ENCODE results near the gene COBL.

Gene COBL

GRCh38 chr7:51229106-51229537 lies 87.5 kb downstream of the COBL start:
- Histone ChIP-seq H3K9me3 (ENCODE audit: insufficient read depth, low read depth, low read length) (no peaks in the 10 kb centered on the region), H3K36me3 (ENCODE audit: insufficient read depth, low read length) (no peaks in the 10 kb centered on the region), H3K4me2 (ENCODE audit: low read depth, low read length, poor library complexity, severe bottlenecking) (no peak overlapping the region), H4K20me1 (ENCODE audit: insufficient read depth, low read length, poor library complexity, severe bottlenecking) (no peaks in the 10 kb centered on the region), H3K79me2 (ENCODE audit: insufficient read depth, low read length) (no peaks in the 10 kb centered on the region), H3K4me3 (ENCODE audit: low read length, poor library complexity, severe bottlenecking) (no peak overlapping the region), H3F3A (ENCODE audit: low read depth) (no peaks in the 10 kb centered on the region), H2AFZ (ENCODE audit: low read length) (no peak overlapping the region), H3K9ac (ENCODE audit: low read depth, low read length, poor library complexity, severe bottlenecking) (no peak overlapping the region), H3K27me3 (ENCODE audit: insufficient read depth, low read length, poor library complexity, severe bottlenecking) (no peaks in the 10 kb centered on the region), H3K9me2 (replicated peaks; ENCODE audit: low read depth, low read length) (no peaks in the 10 kb centered on the region), H3K4me1 (ENCODE audit: insufficient read depth, low read length, poor library complexity, severe bottlenecking) (no peaks in the 10 kb centered on the region)
- TF ChIP-seq, protein P1, sequence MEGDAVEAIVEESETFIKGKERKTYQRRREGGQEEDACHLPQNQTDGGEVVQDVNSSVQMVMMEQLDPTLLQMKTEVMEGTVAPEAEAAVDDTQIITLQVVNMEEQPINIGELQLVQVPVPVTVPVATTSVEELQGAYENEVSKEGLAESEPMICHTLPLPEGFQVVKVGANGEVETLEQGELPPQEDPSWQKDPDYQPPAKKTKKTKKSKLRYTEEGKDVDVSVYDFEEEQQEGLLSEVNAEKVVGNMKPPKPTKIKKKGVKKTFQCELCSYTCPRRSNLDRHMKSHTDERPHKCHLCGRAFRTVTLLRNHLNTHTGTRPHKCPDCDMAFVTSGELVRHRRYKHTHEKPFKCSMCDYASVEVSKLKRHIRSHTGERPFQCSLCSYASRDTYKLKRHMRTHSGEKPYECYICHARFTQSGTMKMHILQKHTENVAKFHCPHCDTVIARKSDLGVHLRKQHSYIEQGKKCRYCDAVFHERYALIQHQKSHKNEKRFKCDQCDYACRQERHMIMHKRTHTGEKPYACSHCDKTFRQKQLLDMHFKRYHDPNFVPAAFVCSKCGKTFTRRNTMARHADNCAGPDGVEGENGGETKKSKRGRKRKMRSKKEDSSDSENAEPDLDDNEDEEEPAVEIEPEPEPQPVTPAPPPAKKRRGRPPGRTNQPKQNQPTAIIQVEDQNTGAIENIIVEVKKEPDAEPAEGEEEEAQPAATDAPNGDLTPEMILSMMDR (conservative IDR thresholded peaks at IDR 0.05; ENCODE audit: low read length) = no peak
- TF ChIP-seq EZH2phosphoT487 (IDR thresholded peaks at IDR 0.05; ENCODE audit: borderline replicate concordance) = no peak

GRCh38 chr7:51228386-51228958 lies 88.1 kb downstream of the COBL start:
- H3K36me3 ChIP-seq (ENCODE audit: insufficient read depth, low read length) = no peaks in the 10 kb centered on the region
- no peaks in the 10 kb centered on the region for H3K27me3 ChIP-seq (ENCODE audit: insufficient read depth, low read length, poor library complexity, severe bottlenecking)
- H3K9me3 ChIP-seq (ENCODE audit: insufficient read depth, low read depth, low read length) = no peaks in the 10 kb centered on the region
- H3K4me2 ChIP-seq (ENCODE audit: low read depth, low read length, poor library complexity, severe bottlenecking) = no peak overlapping the region
- H2AFZ ChIP-seq (ENCODE audit: low read length) = no peak overlapping the region
- H4K20me1 ChIP-seq (ENCODE audit: insufficient read depth, low read length, poor library complexity, severe bottlenecking) = no peaks in the 10 kb centered on the region
- H3K4me3 ChIP-seq (ENCODE audit: low read length, poor library complexity, severe bottlenecking) = no peak overlapping the region
- no peaks in the 10 kb centered on the region for H3F3A ChIP-seq (ENCODE audit: low read depth)
- H3K79me2 ChIP-seq (ENCODE audit: insufficient read depth, low read length) = no peaks in the 10 kb centered on the region
- H3K9me2 ChIP-seq (replicated peaks; ENCODE audit: low read depth, low read length) = no peaks in the 10 kb centered on the region
- H3K9ac ChIP-seq (ENCODE audit: low read depth, low read length, poor library complexity, severe bottlenecking) = no peak overlapping the region
- no peaks in the 10 kb centered on the region for H3K4me1 ChIP-seq (ENCODE audit: insufficient read depth, low read length, poor library complexity, severe bottlenecking)
- TF ChIP-seq, protein P1 (conservative IDR thresholded peaks at IDR 0.05; ENCODE audit: low read length) = no peak
- no peak for TF ChIP-seq EZH2phosphoT487 (IDR thresholded peaks at IDR 0.05; ENCODE audit: borderline replicate concordance)

DNA sequence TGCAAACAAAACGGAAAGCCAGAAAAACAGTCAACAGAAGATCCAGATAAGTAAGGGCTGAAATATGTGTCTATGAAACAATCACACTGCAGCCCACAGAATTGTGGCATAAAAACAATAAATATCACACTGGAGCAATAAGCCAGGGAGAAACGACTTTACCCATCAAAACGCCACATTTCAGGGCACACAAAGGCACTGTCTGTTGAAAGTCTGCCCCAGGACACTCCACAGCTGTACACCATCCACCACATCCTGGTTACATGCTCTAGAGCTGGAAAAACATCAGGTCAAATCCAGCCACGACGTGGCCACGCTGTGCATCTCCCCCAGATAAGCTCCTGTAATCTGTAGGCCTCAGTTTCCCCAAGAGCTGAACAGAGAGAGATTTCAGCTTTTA lies 88.7 kb downstream of the COBL start:
- H3F3A ChIP-seq (ENCODE audit: low read depth) = no peaks in the 10 kb centered on the region
- TF ChIP-seq EZH2phosphoT487 (IDR thresholded peaks at IDR 0.05; ENCODE audit: borderline replicate concordance) = no peak
- TF ChIP-seq, protein P1 (conservative IDR thresholded peaks at IDR 0.05; ENCODE audit: low read length) = no peak
- H2AFZ ChIP-seq (ENCODE audit: low read length) = no peak overlapping the region
- H3K36me3 ChIP-seq (ENCODE audit: insufficient read depth, low read length) = no peaks in the 10 kb centered on the region
- H3K4me1 ChIP-seq (ENCODE audit: insufficient read depth, low read length, poor library complexity, severe bottlenecking) = no peaks in the 10 kb centered on the region
- H3K4me2 ChIP-seq (ENCODE audit: low read depth, low read length, poor library complexity, severe bottlenecking) = no peak overlapping the region
- no peak overlapping the region for H3K4me3 ChIP-seq (ENCODE audit: low read length, poor library complexity, severe bottlenecking)
- no peaks in the 10 kb centered on the region for H3K9me3 ChIP-seq (ENCODE audit: insufficient read depth, low read depth, low read length)
- H3K79me2 ChIP-seq (ENCODE audit: insufficient read depth, low read length) = no peaks in the 10 kb centered on the region
- no peak overlapping the region for H3K9ac ChIP-seq (ENCODE audit: low read depth, low read length, poor library complexity, severe bottlenecking)
- no peaks in the 10 kb centered on the region for H3K27me3 ChIP-seq (ENCODE audit: insufficient read depth, low read length, poor library complexity, severe bottlenecking)
- no peaks in the 10 kb centered on the region for H4K20me1 ChIP-seq (ENCODE audit: insufficient read depth, low read length, poor library complexity, severe bottlenecking)
- no peaks in the 10 kb centered on the region for H3K9me2 ChIP-seq (replicated peaks; ENCODE audit: low read depth, low read length)

Data from Loucy (cell line).